ENCODE results near the gene IRAK2.

The IRAK2 gene

DNA sequence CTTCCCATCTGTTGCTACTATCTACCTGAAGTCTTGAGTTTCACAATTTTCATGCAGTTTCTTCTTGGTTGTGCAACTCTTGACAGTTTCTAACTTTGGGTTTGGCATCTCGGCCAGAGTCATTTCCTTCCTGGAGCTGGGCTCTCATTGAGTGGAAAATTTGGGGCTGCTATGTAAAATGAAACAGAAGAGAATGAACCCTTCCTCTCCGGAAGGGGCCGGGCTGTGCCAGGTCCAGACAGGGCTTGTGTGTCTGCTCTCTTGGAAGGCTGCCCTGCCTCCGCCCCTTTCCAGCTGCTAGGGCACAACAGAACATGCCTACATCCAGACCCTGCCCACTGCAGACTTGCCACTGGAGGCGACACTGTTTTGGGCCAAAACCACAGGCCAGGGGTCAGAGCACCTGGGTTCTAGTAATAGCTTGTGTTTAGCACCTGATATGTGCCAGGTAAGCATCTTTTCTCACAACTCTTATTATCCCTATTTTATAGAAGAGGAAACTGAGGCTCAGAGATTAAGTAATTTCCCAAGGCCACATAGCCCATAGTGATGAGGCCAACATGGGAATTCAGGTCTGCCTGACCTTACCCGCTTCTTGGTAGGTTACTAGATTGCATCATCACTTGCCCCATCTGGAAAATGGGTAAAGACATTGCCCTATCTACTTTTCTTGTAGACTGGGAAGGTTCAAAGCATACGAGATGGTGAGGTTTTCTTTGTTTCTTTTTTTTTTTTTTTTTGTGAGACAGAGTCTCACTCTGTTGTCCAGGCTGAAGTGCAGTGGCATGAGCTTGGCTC lies 25.0 kb downstream of the IRAK2 start:
- peak; percentile 53 for DNase-seq (ENCODE audit: low read depth)

DNA sequence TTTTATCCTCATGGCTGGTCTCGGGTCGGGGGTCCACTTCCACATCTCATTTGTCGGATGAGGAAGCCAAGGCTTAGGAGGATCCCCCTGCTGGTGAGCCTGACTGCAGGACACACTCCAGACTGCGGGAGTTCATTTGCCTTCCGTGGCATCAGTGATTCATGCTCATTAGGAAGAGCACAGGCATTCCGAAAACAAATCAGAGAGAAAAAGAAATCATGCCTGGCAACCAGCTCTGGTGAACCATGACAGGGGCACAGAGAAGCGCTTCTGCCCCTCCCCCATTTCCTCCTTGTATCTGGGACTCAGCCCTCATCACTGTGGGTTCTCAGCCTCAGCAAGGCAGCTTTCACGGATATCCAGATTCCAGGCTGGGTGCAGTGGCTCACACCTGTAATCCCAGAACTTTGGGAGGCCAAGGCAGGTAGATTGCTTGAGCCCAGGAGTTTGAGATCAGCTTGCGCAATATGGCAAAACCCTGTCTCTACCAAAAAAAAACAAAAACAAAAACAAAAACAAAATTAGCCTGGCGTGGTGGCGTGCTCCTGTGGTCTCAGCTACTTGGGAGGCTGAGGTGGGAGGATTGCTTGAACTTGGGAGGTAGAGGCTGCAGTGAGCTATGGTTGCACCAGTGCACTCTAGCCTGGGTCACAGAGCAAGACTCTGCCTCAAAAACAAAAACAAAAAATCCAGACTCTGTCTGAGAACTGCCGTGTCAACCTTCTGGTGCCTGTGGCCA lies 28.4 kb downstream of the IRAK2 start:
- DNase-seq (ENCODE audit: low read depth): peak; percentile 94

GRCh38 chr3:10193692-10194327 lies 29.1 kb downstream of the IRAK2 start:
- no peak for DNase-seq (ENCODE audit: low read depth)

DNA sequence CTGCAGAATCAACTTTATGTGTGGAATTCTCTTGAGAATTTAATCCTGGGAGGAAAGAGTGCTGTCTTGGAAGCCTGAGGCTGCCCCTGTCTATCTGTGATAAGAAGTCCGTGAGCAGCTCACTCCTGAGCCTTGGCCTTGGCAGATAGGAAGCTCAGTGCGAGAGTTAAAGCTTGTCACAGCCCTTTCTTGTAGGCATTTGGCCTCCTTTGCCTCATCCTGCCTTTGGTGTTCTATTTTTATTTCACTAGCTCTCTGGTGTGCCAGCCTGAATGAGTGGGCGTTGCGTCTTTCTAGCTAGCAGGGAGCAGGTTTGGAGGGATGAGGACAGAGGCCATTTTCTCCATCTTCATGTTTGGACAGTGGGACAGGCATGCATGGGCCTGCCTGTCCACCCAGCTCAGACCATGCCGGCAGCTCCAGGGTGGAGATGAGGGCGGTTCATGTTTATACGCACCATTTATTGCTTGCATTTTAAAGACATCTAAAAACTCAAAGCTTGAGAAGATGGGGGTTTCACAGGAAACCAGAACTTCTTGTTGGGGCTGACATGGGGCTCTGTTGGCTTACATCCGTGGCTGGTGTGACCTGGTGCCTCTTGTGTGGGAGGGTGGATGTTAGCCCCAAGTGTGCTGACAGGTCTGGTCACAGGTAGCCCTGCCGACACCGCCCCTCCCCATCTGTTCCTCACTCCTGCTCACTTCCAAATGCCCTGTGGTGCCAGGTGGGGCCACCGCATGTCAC lies 29.8 kb downstream of the IRAK2 start:
- DNase-seq (ENCODE audit: low read depth): peak; percentile 27

- DNase-seq (ENCODE audit: low read depth): no peak
Observed at GRCh38 chr3:10195366-10196089, 30.8 kb downstream of the IRAK2 start.

GRCh38 chr3:10196389-10197052 lies 31.8 kb downstream of the IRAK2 start:
- DNase-seq (ENCODE audit: low read depth): no peak

DNA sequence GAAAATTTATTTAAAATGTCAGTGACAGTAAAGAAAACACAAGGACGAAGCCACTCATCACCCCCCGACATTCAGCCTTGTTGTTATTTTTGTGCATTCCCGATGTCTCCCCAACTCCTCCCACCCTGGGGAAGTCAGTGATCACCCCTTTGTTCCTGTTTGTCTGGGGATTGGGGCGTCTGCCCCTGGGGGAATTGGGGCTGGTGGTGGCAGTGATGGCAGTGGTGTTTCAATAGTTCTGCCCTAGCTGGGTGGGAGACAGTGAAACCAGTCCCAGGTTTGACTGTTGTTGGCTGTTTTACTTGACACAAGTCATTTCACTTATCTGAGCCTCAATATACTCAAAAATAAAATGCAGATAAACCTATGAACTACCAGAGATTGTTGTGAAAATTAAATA lies 33.5 kb downstream of the IRAK2 start:
- no peak for DNase-seq (ENCODE audit: low read depth)

GRCh38 chr3:10198761-10199649 lies 34.3 kb downstream of the IRAK2 start:
- DNase-seq (ENCODE audit: low read depth): peak; percentile 47

DNA sequence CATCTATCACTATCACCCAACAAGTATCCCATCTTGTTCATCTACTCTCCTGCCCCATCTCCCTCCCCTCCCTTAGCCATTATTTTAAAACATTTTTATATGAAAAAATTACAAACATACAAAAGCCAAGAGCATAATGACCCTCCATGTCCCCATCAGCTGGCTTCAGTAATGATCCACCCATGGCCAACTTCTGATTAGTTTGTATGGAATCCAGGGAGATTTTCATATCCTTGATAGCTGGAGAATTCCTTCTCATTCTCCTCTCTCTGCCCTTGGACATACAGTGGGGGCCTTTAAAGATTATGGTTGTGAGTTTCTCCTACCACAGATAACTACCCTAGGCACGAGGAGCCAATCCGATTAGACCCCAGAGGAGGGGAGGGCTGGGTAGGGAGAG lies 40.2 kb downstream of the IRAK2 start:
- no peak for DNase-seq (ENCODE audit: low read depth)

- DNase-seq (ENCODE audit: low read depth): peak; percentile 81
Observed at GRCh38 chr3:10205451-10206165, 40.9 kb downstream of the IRAK2 start.

DNA sequence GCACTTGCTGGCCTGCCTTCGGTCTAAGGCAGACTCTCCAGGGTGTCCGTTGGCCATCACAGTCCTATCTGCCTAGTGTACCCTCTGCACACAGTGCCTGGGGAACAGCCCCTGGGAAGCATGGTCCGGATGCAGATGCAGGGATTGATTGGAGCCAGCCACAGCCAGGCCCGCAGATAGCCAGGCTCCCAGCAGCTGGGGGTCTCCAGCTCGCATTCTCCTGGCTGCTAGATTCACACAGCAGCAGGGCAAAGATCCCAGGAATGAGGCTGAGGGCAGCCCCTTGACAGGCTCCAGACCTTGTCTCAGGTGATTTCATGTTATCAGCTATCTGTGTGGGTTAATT lies 41.4 kb downstream of the IRAK2 start:
- no peak for DNase-seq (ENCODE audit: low read depth)

DNA sequence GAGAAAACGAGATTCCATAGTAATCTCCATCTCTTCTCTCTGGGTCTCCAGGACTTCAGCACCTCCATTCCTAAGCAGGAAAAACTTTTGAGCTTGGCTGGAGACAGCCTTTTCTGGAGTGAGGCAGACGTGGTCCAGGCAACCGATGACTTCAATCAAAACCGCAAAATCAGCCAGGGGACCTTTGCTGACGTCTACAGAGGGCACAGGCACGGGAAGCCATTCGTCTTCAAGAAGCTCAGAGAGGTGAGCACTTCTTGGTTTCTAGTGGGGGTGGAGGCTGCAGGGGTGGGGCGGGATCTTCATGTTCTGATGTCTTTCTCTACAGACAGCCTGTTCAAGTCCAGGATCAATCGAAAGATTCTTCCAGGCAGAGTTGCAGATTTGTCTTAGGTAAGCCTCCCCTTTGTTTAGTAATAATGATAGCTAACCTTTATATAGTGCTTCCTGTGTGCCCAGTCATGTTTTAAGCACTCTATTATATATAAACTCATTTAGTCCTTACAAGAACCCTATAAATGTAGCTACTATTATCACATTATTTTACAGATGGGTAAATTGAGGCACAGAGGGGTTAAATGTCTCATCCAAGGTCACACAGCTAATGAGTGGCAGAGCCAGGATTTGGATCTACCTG lies 48.6 kb downstream of the IRAK2 start:
- peak; percentile 54 for DNase-seq (ENCODE audit: low read depth)

GRCh38 chr3:10215578-10216368 lies 51.1 kb downstream of the IRAK2 start:
- peak; percentile 16 for DNase-seq (ENCODE audit: low read depth)

DNA sequence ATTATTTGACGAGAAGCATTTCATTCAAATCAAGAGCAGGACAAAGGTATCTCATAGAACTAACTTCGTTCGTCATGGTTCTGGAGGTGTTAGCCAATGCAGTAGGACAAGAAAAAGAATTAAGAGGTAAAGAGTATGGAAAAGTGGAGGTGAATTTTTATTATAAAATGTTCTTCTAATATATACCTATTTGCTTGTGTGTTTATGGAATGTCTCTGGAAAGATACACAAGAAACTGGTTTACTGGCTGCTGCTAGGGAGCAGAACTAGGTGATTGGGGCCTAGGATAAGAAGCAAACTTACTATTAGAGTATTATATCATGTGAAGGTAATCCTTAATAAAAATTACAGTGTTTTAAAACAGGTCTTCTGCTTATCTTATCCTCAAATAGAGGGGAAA lies 52.6 kb downstream of the IRAK2 start:
- DNase-seq (ENCODE audit: low read depth): no peak

DNA sequence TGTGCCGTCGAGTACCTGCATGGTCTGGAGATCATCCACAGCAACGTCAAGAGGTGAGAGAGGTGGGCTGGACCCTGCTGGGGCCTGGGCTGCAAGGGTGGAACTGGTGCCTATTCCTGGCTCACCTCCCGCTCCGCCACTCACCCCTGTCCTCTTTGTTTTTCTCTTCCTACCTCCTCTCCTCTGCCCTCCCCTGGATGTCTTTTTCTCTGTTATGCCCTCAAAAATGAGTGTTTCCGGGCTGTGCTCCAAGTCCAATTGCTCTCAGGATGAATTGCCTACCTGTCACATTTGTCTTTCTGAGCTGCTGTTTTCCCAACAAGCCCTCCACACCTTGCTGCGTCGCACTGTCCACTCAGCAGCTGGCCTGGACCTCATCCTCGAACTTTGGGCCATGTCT lies 55.0 kb downstream of the IRAK2 start:
- no peak for DNase-seq (ENCODE audit: low read depth)

DNA sequence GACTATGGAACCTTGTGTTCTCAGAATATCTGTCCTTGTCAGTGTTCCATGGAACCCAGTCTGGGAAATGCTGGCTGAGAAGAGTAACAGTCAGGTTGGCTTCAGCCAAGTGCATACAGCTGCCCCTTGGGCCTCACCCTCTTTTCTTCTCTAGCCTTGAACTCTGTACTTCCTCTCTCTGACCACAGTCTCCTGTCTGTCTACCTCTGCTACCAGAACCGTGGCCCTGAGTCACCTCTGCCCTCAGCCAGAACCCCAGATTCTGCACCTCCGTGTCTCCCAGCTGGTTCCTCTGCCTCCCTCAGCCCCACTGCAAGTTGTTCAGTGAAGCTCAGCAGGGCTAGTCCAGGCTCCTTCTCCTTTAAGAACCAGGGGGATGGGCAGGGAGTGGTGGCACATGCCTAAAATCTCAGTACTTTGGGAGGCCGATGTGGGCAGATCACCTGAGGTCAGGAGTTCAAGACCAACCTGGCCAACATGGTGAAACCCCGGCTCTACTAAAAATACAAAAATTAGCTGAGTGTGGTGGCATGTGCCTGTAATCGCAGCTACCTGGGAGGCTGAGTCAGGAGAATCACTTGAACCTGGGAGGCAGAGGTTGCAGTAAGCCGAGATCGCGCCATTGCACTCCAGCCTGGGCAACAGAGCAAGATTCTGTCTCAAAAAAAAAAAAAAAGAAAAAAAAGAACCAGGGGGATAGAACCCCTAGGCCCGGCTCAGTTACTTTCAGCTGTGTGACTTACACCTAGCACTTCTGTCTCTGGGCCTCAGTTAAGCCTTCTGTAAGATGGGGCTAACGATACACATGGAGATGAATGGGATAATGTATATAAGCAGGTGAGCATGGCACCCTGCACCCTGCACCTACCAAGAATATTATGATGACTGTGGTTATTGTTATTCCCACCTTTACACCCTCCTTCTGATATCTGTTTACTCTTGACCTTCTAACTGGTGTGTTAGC lies 59.2 kb downstream of the IRAK2 start:
- no peak for DNase-seq (ENCODE audit: low read depth)
